Loucy (cell line): ENCODE data around the gene NRSN1.

ENCODE experiments used
- H2AFZ ChIP-seq: fragments of 200-600 bp; sonication (generic); 2 replicates; pipeline ENCODE4 v1.6.0; 2016; ENCODE audit warnings: antibody characterized with exemption, mild to moderate bottlenecking, low read length, moderate library complexity
- H3F3A ChIP-seq: fragments of 200-600 bp; 2 replicates; pipeline ENCODE4 v1.6.0; 2016; ENCODE audit warnings: antibody characterized with exemption, low read depth, mild to moderate bottlenecking
- H3K27me3 ChIP-seq: fragments of 200-600 bp; sonication (generic); 2 replicates; pipeline ENCODE4 v1.6.1; 2014; ENCODE audit warnings: low read length, mild to moderate bottlenecking; ENCODE audit not compliant: insufficient read depth, poor library complexity, severe bottlenecking
- H3K36me3 ChIP-seq: fragments of 200-600 bp; sonication (generic); 2 replicates; pipeline ENCODE4 v1.6.1; 2016; ENCODE audit warnings: low read length; ENCODE audit not compliant: insufficient read depth
- H3K4me1 ChIP-seq: fragments of 200-600 bp; sonication (generic); 2 replicates; pipeline ENCODE4 v1.5.1; 2014; ENCODE audit warnings: low read length, mild to moderate bottlenecking; ENCODE audit not compliant: insufficient read depth, poor library complexity, severe bottlenecking
- H3K4me2 ChIP-seq: fragments of 200-600 bp; sonication (generic); 2 replicates; pipeline ENCODE4 v1.6.0; 2014; ENCODE audit warnings: antibody characterized with exemption, low read length, low read depth, mild to moderate bottlenecking; ENCODE audit not compliant: poor library complexity, severe bottlenecking
- H3K4me3 ChIP-seq: fragments of 200-600 bp; sonication (generic); 2 replicates; pipeline ENCODE4 v1.5.1; 2014; ENCODE audit warnings: low read length, mild to moderate bottlenecking, mixed read lengths; ENCODE audit not compliant: poor library complexity, severe bottlenecking
- H3K79me2 ChIP-seq: fragments of 200-600 bp; sonication (generic); 2 replicates; pipeline ENCODE4 v1.6.1; 2014; ENCODE audit warnings: low read length; ENCODE audit not compliant: insufficient read depth
- H3K9ac ChIP-seq: fragments of 200-600 bp; sonication (generic); 2 replicates; pipeline ENCODE4 v1.6.0; 2014; ENCODE audit warnings: mild to moderate bottlenecking, low read depth, low read length, moderate library complexity; ENCODE audit not compliant: poor library complexity, severe bottlenecking
- H3K9me2 ChIP-seq: fragments of 200-600 bp; sonication (generic); replicated peaks from 2 replicates; pipeline ENCODE4 v1.6.1; 2016; ENCODE audit warnings: low read depth, low read length, mixed read lengths
- H3K9me3 ChIP-seq: fragments of 200-600 bp; sonication (generic); 2 replicates; pipeline ENCODE4 v1.6.1; 2014; ENCODE audit warnings: mild to moderate bottlenecking, antibody characterized with exemption, low read length, low read depth; ENCODE audit not compliant: insufficient read depth
- H4K20me1 ChIP-seq: fragments of 200-600 bp; sonication (generic); 2 replicates; pipeline ENCODE4 v1.6.0; 2014; ENCODE audit warnings: antibody characterized with exemption, low read length, mild to moderate bottlenecking; ENCODE audit not compliant: insufficient read depth, poor library complexity, severe bottlenecking
- CTCF ChIP-seq: fragments of 200-600 bp; sonication (generic); conservative IDR thresholded peaks from 2 replicates; pipeline ENCODE4 v1.5.1; 2014; ENCODE audit warnings: mild to moderate bottlenecking, antibody characterized with exemption, low read length
- EZH2phosphoT487 ChIP-seq: fragments of 200-600 bp; IDR thresholded peaks from 2 replicates; pipeline ENCODE4 v1.6.1; 2018; ENCODE audit warnings: antibody characterized with exemption, mild to moderate bottlenecking, moderate library complexity, borderline replicate concordance

Gene NRSN1

GRCh38 chr6:24107294-24107693, 18.7 kb upstream of the NRSN1 start:
- H3K9me2 ChIP-seq: no peaks in the 10 kb centered on the region
- H4K20me1 ChIP-seq: no peaks in the 10 kb centered on the region
- H3K9me3 ChIP-seq: no peaks in the 10 kb centered on the region
- no peaks in the 10 kb centered on the region for H3K27me3 ChIP-seq
- no peak overlapping the region for H2AFZ ChIP-seq
- H3K4me3 ChIP-seq: no peak overlapping the region
- no peaks in the 10 kb centered on the region for H3K79me2 ChIP-seq
- no peaks in the 10 kb centered on the region for H3K36me3 ChIP-seq
- TF ChIP-seq CTCF (no peak), EZH2phosphoT487 (no peak)
- no peaks in the 10 kb centered on the region for H3K4me1 ChIP-seq
- no peak overlapping the region for H3K4me2 ChIP-seq
- H3F3A ChIP-seq: no peaks in the 10 kb centered on the region
- H3K9ac ChIP-seq: no peak overlapping the region

GRCh38 chr6:24108056-24108455, 18.0 kb upstream of the NRSN1 start:
- no peak overlapping the region for H3K4me3 ChIP-seq
- TF ChIP-seq CTCF (no peak), EZH2phosphoT487 (no peak)
- H3K27me3 ChIP-seq: no peaks in the 10 kb centered on the region
- no peaks in the 10 kb centered on the region for H3K36me3 ChIP-seq
- no peaks in the 10 kb centered on the region for H4K20me1 ChIP-seq
- no peaks in the 10 kb centered on the region for H3K9me3 ChIP-seq
- H3F3A ChIP-seq: no peaks in the 10 kb centered on the region
- no peak overlapping the region for H3K4me2 ChIP-seq
- H3K79me2 ChIP-seq: no peaks in the 10 kb centered on the region
- H3K9me2 ChIP-seq: no peaks in the 10 kb centered on the region
- no peak overlapping the region for H2AFZ ChIP-seq
- no peaks in the 10 kb centered on the region for H3K4me1 ChIP-seq
- no peak overlapping the region for H3K9ac ChIP-seq

- H3K4me2 ChIP-seq: no peak overlapping the region
- no peaks in the 10 kb centered on the region for H3F3A ChIP-seq
- H3K9me2 ChIP-seq: no peaks in the 10 kb centered on the region
- no peaks in the 10 kb centered on the region for H3K27me3 ChIP-seq
- H3K9me3 ChIP-seq: no peaks in the 10 kb centered on the region
- no peak overlapping the region for H3K4me3 ChIP-seq
- H3K36me3 ChIP-seq: no peaks in the 10 kb centered on the region
- H2AFZ ChIP-seq: no peak overlapping the region
- no peaks in the 10 kb centered on the region for H3K4me1 ChIP-seq
- no peaks in the 10 kb centered on the region for H3K79me2 ChIP-seq
- H3K9ac ChIP-seq: no peak overlapping the region
- no peak for TF ChIP-seq EZH2phosphoT487
- TF ChIP-seq CTCF: no peak
- no peaks in the 10 kb centered on the region for H4K20me1 ChIP-seq
Measured at GRCh38 chr6:24110417-24110816, 15.6 kb upstream of the NRSN1 start.
